ENCODE data around the gene TASP1.

GRCh38 chr20:13469262-13469661 lies 169.5 kb downstream of the TASP1 start:
- TF ChIP-seq POLR2AphosphoS5 (IDR thresholded peaks at IDR 0.05) (no peak), CTCF (IDR thresholded peaks at IDR 0.05) (no peak), POLR2A (IDR thresholded peaks at IDR 0.05) (no peak), EP300 (IDR thresholded peaks at IDR 0.05) (no peak)
